ENCODE results near the gene ANAPC5. TPM values are rescaled to one million over a fixed set of nuclear protein-coding genes. Genes with fewer than 3 reads are reported as not detected.
"Not testable (repeated sequence)": the region's sequence is repeated elsewhere in the genome, so short reads cannot be mapped to it uniquely, and the experiment has no call there.

ANAPC5 gene
- total RNA-seq, 4 donors from 2014 or later, result 70.9 to 81.8 (median 75.5) TPM

GRCh38 chr12:121299662-121300061 lies 52.5 kb downstream of the ANAPC5 start:
- DNase-seq (ENCODE audit: extremely low spot score), result no peak
- Histone ChIP-seq H3K27ac (replicated peaks in 1 of 4) (no peak overlapping the region), H3K27me3 (no peaks in the 10 kb centered on the region), H3K4me1 (peaks cover 19 to 25% (median 25%) of the 10 kb centered on the region in 4 donors), H3K36me3 (no peaks in the 10 kb centered on the region), H3K4me3 (no peak overlapping the region), H3K9me3 (no peaks in the 10 kb centered on the region)
- intact Hi-C loops (cut with DNase I), result no loop called here
- 98% methylated on average over 4 of the region's 4 CpGs for WGBS
- no peak for TF ChIP-seq EP300 (IDR thresholded peaks at IDR 0.05)
- TF ChIP-seq CTCF (IDR thresholded peaks at IDR 0.05), result no peak
- no peak for TF ChIP-seq POLR2AphosphoS5 (IDR thresholded peaks at IDR 0.05)
- TF ChIP-seq POLR2A (IDR thresholded peaks at IDR 0.05; ENCODE audit: low read depth), result no peak

GRCh38 chr12:121298411-121298810 lies 53.8 kb downstream of the ANAPC5 start:
- H3K4me3 ChIP-seq; H3K9me3 ChIP-seq; H3K27ac ChIP-seq (replicated peaks in 1 of 4); H3K27me3 ChIP-seq; H3K36me3 ChIP-seq; DNase-seq (ENCODE audit: extremely low spot score); intact Hi-C loops (cut with DNase I): not testable (repeated sequence)
- H3K4me1 ChIP-seq, result peaks cover 25 to 36% (median 32%) of the 10 kb centered on the region in 4 donors
- WGBS, result 98% methylated on average over 13 of the region's 13 CpGs

GRCh38 chr12:121297435-121297991 lies 54.7 kb downstream of the ANAPC5 start:
- TF ChIP-seq POLR2A (IDR thresholded peaks at IDR 0.05; ENCODE audit: low read depth), result no peak
- no peak for TF ChIP-seq EP300 (IDR thresholded peaks at IDR 0.05)
- no peak for TF ChIP-seq POLR2AphosphoS5 (IDR thresholded peaks at IDR 0.05)
- peaks cover 0 to 6% (median 3%) of the 10 kb centered on the region in 4 donors for H3K36me3 ChIP-seq
- no peak for DNase-seq (ENCODE audit: extremely low spot score)
- no peaks in the 10 kb centered on the region for H3K27me3 ChIP-seq
- peak overlapping the region; percentile 84 to 89 (median 86) for H3K27ac ChIP-seq (replicated peaks in 1 of 4)
- peaks cover 25 to 36% (median 33%) of the 10 kb centered on the region in 4 donors for H3K4me1 ChIP-seq
- intact Hi-C loops (cut with DNase I), result no loop called here
- 8% methylated on average over 21 of the region's 21 CpGs for whole genome bisulfite sequencing
- peak overlapping the region; percentile 95 to 100 (median 99) for H3K4me3 ChIP-seq
- no peaks in the 10 kb centered on the region for H3K9me3 ChIP-seq

GRCh38 chr12:121296618-121297434 lies 55.4 kb downstream of the ANAPC5 start, which contains the start of gene CAMKK2:
TSS of gene CAMKK2 (minus strand) at chr12:121296709. CDS start at chr12:121274526, 22,183 bp downstream.
- 0% methylated on average over 50 of the region's 104 CpGs for WGBS
- intact Hi-C loops (cut with DNase I), result no loop called here

More at GRCh38 chr12:121296618-121297434, 55.4 kb downstream of the ANAPC5 start, which contains the start of gene CAMKK2:
- peaks cover 0 to 12% (median 7%) of the 10 kb centered on the region in 4 donors for H3K36me3 ChIP-seq
- peaks cover 25 to 36% (median 33%) of the 10 kb centered on the region in 4 donors for H3K4me1 ChIP-seq
- no peaks in the 10 kb centered on the region for H3K27me3 ChIP-seq
- peak within 1 kb of the TSS; percentile 86 to 90 (median 88) for H3K27ac ChIP-seq (replicated peaks in 1 of 4)
- peak; percentile 93 for DNase-seq (ENCODE audit: extremely low spot score)
- TF ChIP-seq POLR2A (IDR thresholded peaks at IDR 0.05; ENCODE audit: low read depth) (no peak), POLR2AphosphoS5 (IDR thresholded peaks at IDR 0.05) (peak; percentile 46 to 76), EP300 (IDR thresholded peaks at IDR 0.05) (no peak), CTCF (IDR thresholded peaks at IDR 0.05) (peak; percentile 9 to 27 (median 16))
- H3K9me3 ChIP-seq, result no peaks in the 10 kb centered on the region
- peak within 1 kb of the TSS; percentile 95 to 100 (median 99) for H3K4me3 ChIP-seq

Measured in esophagus muscularis mucosa (tissue), 4 donors.